Measurements from ENCODE around the gene BAK1.

DNA sequence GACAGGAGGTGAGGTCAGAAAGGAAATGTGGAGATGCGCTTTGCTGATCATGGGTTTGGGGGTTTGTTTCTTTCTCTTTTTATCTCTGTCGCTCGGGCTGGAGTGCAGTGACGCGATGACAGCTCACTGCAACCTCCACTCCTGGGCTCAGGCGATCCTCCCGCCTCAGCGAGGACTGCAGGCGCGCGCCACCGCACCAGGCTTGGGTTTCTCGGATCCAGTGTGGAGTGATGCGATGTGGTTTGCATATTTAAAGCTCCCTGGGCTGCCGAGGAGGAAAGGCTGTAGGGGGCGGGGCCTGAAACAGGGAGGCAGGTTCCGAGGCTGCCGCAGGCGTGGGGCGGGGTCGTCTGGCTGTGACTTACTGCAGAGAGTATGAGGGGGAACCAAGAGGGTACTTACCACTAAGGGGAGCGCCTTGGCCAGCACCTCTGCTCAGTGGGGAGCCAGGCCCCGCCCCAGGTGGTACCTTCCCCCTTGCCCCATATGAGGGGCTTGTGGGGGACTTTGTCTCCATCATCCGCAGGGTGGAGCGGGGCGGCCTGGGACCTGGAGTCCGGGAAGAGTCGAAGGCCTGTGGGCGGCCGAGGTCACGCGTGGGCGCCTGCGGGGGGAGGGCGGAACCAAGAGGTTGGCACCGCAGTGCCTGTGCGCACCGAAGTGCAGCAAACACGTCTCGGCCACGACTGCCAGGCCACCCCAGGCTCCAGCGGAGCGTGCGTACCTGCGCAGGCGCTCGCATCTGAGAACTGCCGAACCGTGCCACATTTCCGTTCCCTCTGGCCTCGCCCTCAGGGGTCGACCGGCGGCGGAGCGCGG is 12.7 kb upstream of the BAK1 start:
- TF ChIP-seq, protein P1, sequence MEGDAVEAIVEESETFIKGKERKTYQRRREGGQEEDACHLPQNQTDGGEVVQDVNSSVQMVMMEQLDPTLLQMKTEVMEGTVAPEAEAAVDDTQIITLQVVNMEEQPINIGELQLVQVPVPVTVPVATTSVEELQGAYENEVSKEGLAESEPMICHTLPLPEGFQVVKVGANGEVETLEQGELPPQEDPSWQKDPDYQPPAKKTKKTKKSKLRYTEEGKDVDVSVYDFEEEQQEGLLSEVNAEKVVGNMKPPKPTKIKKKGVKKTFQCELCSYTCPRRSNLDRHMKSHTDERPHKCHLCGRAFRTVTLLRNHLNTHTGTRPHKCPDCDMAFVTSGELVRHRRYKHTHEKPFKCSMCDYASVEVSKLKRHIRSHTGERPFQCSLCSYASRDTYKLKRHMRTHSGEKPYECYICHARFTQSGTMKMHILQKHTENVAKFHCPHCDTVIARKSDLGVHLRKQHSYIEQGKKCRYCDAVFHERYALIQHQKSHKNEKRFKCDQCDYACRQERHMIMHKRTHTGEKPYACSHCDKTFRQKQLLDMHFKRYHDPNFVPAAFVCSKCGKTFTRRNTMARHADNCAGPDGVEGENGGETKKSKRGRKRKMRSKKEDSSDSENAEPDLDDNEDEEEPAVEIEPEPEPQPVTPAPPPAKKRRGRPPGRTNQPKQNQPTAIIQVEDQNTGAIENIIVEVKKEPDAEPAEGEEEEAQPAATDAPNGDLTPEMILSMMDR (IDR thresholded peaks at IDR 0.05), result no peak
- no peak for TF ChIP-seq POLR2A (IDR thresholded peaks at IDR 0.05)
